ENCODE results near the gene SLC35F3. TPM values are rescaled to one million over a fixed set of nuclear protein-coding genes. Genes with fewer than 3 reads are reported as not detected.

The SLC35F3 gene
- total RNA-seq, 5 donors from 2014 or later (not counting 1 experiment from before 2014, with no cell fraction given): 0.19 to 4.6 (median 1.3) TPM; not detected in 1

DNA sequence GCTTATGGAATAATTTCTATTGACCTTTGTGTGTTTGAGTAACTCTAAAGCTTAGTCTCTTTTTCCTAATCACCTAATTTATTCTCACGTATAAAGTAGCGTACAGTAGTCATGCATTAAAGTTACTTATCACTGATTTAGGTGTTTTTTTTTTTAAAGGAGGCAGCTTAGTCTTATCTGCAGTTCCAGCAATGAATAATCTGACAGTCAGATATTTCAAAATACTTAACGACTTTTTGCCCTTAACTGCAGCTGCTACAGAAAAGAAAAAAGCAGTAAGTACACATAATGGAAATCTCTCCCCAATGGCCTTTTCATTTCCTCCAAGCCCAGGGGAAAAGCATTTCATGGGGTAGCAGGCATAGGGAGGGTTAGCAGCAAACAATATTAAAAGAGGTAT lies 54.6 kb downstream of the SLC35F3 start:
- CTCF ChIA-PET: no interaction called here
- H3K4me3 Mint-ChIP-seq: no peak overlapping the region
- POLR2A ChIA-PET: no interaction called here

GRCh38 chr1:233959971-233960370 lies 55.5 kb downstream of the SLC35F3 start:
- Histone ChIP-seq H3K27ac (ENCODE audit: low read length) (no peak overlapping the region), H3K4me3 (ENCODE audit: control insufficient read depth in 1 of 2, extremely low read depth in 1 of 2, low read length in 1 of 2) (no peak overlapping the region), H3K36me3 (ENCODE audit: control insufficient read depth in 2 of 2, extremely low read depth in 1 of 2, insufficient read depth in 1 of 2, low read length in 1 of 2) (no peaks in the 10 kb centered on the region), H3K4me1 (ENCODE audit: control insufficient read depth in 1 of 2, extremely low read depth in 1 of 2, insufficient read depth in 2 of 2, low read length in 2 of 2) (no peaks in the 10 kb centered on the region), H3K27me3 (replicated peaks in 1 of 2; ENCODE audit: control insufficient read depth in 2 of 2, extremely low read depth in 1 of 2, insufficient read depth in 2 of 2, low read length in 1 of 2) (peaks cover 0 to 11% of the 10 kb centered on the region in 2 experiments), H3K9me3 (no peaks in the 10 kb centered on the region)
- 76% methylated on average over 5 of the region's 6 CpGs for WGBS (ENCODE audit: insufficient coverage)
- H3K4me3 Mint-ChIP-seq: no peak overlapping the region
- no peak overlapping the region for H3K27ac Mint-ChIP-seq
- no peaks in the 10 kb centered on the region for H3K4me1 Mint-ChIP-seq
- peaks cover 9 to 10% of the 10 kb centered on the region in 2 donors for H3K27me3 Mint-ChIP-seq
- no peaks in the 10 kb centered on the region for H3K36me3 Mint-ChIP-seq
- DNase-seq (no peak), ATAC-seq (replicated peaks in 1 of 4) (no peak)
- POLR2A ChIA-PET: no interaction called here
- CTCF ChIA-PET: no interaction called here
- peaks cover 6 to 8% (median 7%) of the 10 kb centered on the region in 3 donors for H3K9me3 Mint-ChIP-seq

More for the DNA sequence above, 54.6 kb downstream of the SLC35F3 start:
- Histone ChIP-seq H3K9me3 (no peaks in the 10 kb centered on the region), H3K27me3 (replicated peaks in 1 of 2; ENCODE audit: control insufficient read depth in 2 of 2, extremely low read depth in 1 of 2, insufficient read depth in 2 of 2, low read length in 1 of 2) (peaks cover 0 to 11% of the 10 kb centered on the region in 2 experiments), H3K4me3 (ENCODE audit: control insufficient read depth in 1 of 2, extremely low read depth in 1 of 2, low read length in 1 of 2) (no peak overlapping the region), H3K4me1 (ENCODE audit: control insufficient read depth in 1 of 2, extremely low read depth in 1 of 2, insufficient read depth in 2 of 2, low read length in 2 of 2) (no peaks in the 10 kb centered on the region), H3K36me3 (ENCODE audit: control insufficient read depth in 2 of 2, extremely low read depth in 1 of 2, insufficient read depth in 1 of 2, low read length in 1 of 2) (no peaks in the 10 kb centered on the region), H3K27ac (ENCODE audit: low read length) (no peak overlapping the region)
- Mint-ChIP-seq H3K27ac (no peak overlapping the region), H3K4me1 (no peaks in the 10 kb centered on the region), H3K9me3 (peaks cover 1 to 7% (median 6%) of the 10 kb centered on the region in 3 donors), H3K36me3 (no peaks in the 10 kb centered on the region), H3K27me3 (peaks cover under 1 to 6% of the 10 kb centered on the region in 2 donors)
- no peak for ATAC-seq (replicated peaks in 1 of 4)
- WGBS (ENCODE audit: insufficient coverage): no CpG with 5 or more reads among the region's 3 CpGs
- DNase-seq: no peak

DNA sequence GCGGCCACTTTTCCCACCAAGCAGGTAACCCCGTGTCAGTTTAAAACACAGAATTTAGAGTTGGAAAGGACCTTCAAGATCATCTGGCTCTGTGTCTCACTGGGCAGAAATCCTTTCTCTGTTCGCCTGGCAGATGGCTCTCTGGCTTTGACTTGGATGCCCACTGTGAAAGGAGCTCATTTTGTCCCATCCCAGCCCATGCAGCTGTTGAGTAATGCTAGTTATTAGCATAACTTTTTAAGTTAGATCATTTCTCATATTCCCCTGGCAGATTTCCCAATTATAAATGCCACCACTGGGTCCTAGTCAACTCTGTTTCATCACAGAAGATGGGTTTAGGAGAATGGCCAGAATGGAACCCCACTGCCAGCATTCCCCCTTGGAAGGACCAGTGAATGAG lies 55.9 kb downstream of the SLC35F3 start:
- Histone ChIP-seq H3K27ac (ENCODE audit: low read length) (no peak overlapping the region), H3K27me3 (replicated peaks in 1 of 2; ENCODE audit: control insufficient read depth in 2 of 2, extremely low read depth in 1 of 2, insufficient read depth in 2 of 2, low read length in 1 of 2) (peaks cover 0 to 11% of the 10 kb centered on the region in 2 experiments), H3K9me3 (no peaks in the 10 kb centered on the region), H3K36me3 (ENCODE audit: control insufficient read depth in 2 of 2, extremely low read depth in 1 of 2, insufficient read depth in 1 of 2, low read length in 1 of 2) (no peaks in the 10 kb centered on the region), H3K4me1 (ENCODE audit: control insufficient read depth in 1 of 2, extremely low read depth in 1 of 2, insufficient read depth in 2 of 2, low read length in 2 of 2) (no peaks in the 10 kb centered on the region), H3K4me3 (ENCODE audit: control insufficient read depth in 1 of 2, extremely low read depth in 1 of 2, low read length in 1 of 2) (no peak overlapping the region)
- WGBS (ENCODE audit: insufficient coverage): 89% methylated on average over 2 of the region's 3 CpGs
- DNase-seq (no peak), ATAC-seq (replicated peaks in 1 of 4) (no peak)
- ChIA-PET CTCF (interaction anchor here in 1 of 2 donors (0.6 kb wide), 1 partner anchor 319 kb away, joined by 3 read pairs; no protein-coding TSS in a partner anchor), POLR2A (interaction anchor here in 1 of 2 donors (0.6 kb wide), 1 partner anchor 21 kb away, joined by 3 read pairs; no protein-coding TSS in a partner anchor)
- Mint-ChIP-seq H3K27ac (no peak overlapping the region), H3K9me3 (peaks cover 6 to 8% (median 7%) of the 10 kb centered on the region in 3 donors), H3K4me3 (no peak overlapping the region), H3K4me1 (no peaks in the 10 kb centered on the region), H3K27me3 (peaks cover 9 to 10% of the 10 kb centered on the region in 2 donors), H3K36me3 (no peaks in the 10 kb centered on the region)

GRCh38 chr1:233962878-233963277 lies 58.4 kb downstream of the SLC35F3 start:
- Histone ChIP-seq H3K4me1 (ENCODE audit: control insufficient read depth in 1 of 2, extremely low read depth in 1 of 2, insufficient read depth in 2 of 2, low read length in 2 of 2) (no peaks in the 10 kb centered on the region), H3K27ac (ENCODE audit: low read length) (no peak overlapping the region), H3K9me3 (no peaks in the 10 kb centered on the region), H3K36me3 (ENCODE audit: control insufficient read depth in 2 of 2, extremely low read depth in 1 of 2, insufficient read depth in 1 of 2, low read length in 1 of 2) (no peaks in the 10 kb centered on the region), H3K4me3 (ENCODE audit: control insufficient read depth in 1 of 2, extremely low read depth in 1 of 2, low read length in 1 of 2) (no peak overlapping the region), H3K27me3 (replicated peaks in 1 of 2; ENCODE audit: control insufficient read depth in 2 of 2, extremely low read depth in 1 of 2, insufficient read depth in 2 of 2, low read length in 1 of 2) (peaks cover 0 to 11% of the 10 kb centered on the region in 2 experiments)
- Mint-ChIP-seq H3K4me1 (no peaks in the 10 kb centered on the region), H3K27ac (no peak overlapping the region), H3K9me3 (peaks cover 5 to 9% (median 8%) of the 10 kb centered on the region in 3 donors), H3K4me3 (no peak overlapping the region), H3K36me3 (no peaks in the 10 kb centered on the region), H3K27me3 (peaks cover 9 to 10% of the 10 kb centered on the region in 2 donors)
- ATAC-seq (replicated peaks in 1 of 4) (no peak), DNase-seq (no peak)
- ChIA-PET CTCF (interaction anchor here in 1 of 2 donors (0.6 kb wide), 1 partner anchor 99 kb away, joined by 4 read pairs; no protein-coding TSS in a partner anchor), POLR2A (no interaction called here)
- WGBS (ENCODE audit: insufficient coverage): 100% methylated on average over 1 of the region's 3 CpGs

- Histone ChIP-seq H3K36me3 (ENCODE audit: control insufficient read depth in 2 of 2, extremely low read depth in 1 of 2, insufficient read depth in 1 of 2, low read length in 1 of 2) (no peaks in the 10 kb centered on the region), H3K9me3 (no peaks in the 10 kb centered on the region), H3K4me1 (ENCODE audit: control insufficient read depth in 1 of 2, extremely low read depth in 1 of 2, insufficient read depth in 2 of 2, low read length in 2 of 2) (no peaks in the 10 kb centered on the region), H3K27ac (ENCODE audit: low read length) (no peak overlapping the region), H3K27me3 (replicated peaks in 1 of 2; ENCODE audit: control insufficient read depth in 2 of 2, extremely low read depth in 1 of 2, insufficient read depth in 2 of 2, low read length in 1 of 2) (peaks cover 0 to 16% of the 10 kb centered on the region in 2 experiments), H3K4me3 (ENCODE audit: control insufficient read depth in 1 of 2, extremely low read depth in 1 of 2, low read length in 1 of 2) (no peak overlapping the region)
- no peak for ATAC-seq (replicated peaks in 1 of 4)
- Mint-ChIP-seq H3K4me3 (no peak overlapping the region), H3K27ac (no peak overlapping the region), H3K9me3 (peaks cover 0 to 8% (median 3%) of the 10 kb centered on the region in 3 donors), H3K4me1 (no peaks in the 10 kb centered on the region), H3K27me3 (peaks cover 12 to 21% of the 10 kb centered on the region in 2 donors), H3K36me3 (no peaks in the 10 kb centered on the region)
- POLR2A ChIA-PET: no interaction called here
- no peak for DNase-seq
- CTCF ChIA-PET: no interaction called here
Measured at GRCh38 chr1:233965856-233966255, 61.4 kb downstream of the SLC35F3 start.

GRCh38 chr1:233971753-233972152 lies 67.3 kb downstream of the SLC35F3 start:
- H3K27me3 Mint-ChIP-seq: peaks cover 4 to 11% of the 10 kb centered on the region in 2 donors
- no peak overlapping the region for H3K4me3 ChIP-seq (ENCODE audit: control insufficient read depth in 1 of 2, extremely low read depth in 1 of 2, low read length in 1 of 2)
- no peak overlapping the region for H3K27ac Mint-ChIP-seq
- ChIA-PET POLR2A (no interaction called here), CTCF (no interaction called here)
- no peak for DNase-seq
- no peaks in the 10 kb centered on the region for H3K4me1 ChIP-seq (ENCODE audit: control insufficient read depth in 1 of 2, extremely low read depth in 1 of 2, insufficient read depth in 2 of 2, low read length in 2 of 2)
- H3K4me3 Mint-ChIP-seq: no peak overlapping the region
- H3K27ac ChIP-seq (ENCODE audit: low read length): no peak overlapping the region
- H3K9me3 Mint-ChIP-seq: no peaks in the 10 kb centered on the region
- H3K4me1 Mint-ChIP-seq: no peaks in the 10 kb centered on the region
- H3K9me3 ChIP-seq: no peaks in the 10 kb centered on the region
- H3K36me3 Mint-ChIP-seq: no peaks in the 10 kb centered on the region
- WGBS (ENCODE audit: insufficient coverage): 94% methylated on average over 3 of the region's 7 CpGs
- peaks cover 0 to 5% of the 10 kb centered on the region in 2 experiments for H3K27me3 ChIP-seq (replicated peaks in 1 of 2; ENCODE audit: control insufficient read depth in 2 of 2, extremely low read depth in 1 of 2, insufficient read depth in 2 of 2, low read length in 1 of 2)
- no peak for ATAC-seq (replicated peaks in 1 of 4)
- no peaks in the 10 kb centered on the region for H3K36me3 ChIP-seq (ENCODE audit: control insufficient read depth in 2 of 2, extremely low read depth in 1 of 2, insufficient read depth in 1 of 2, low read length in 1 of 2)

DNA sequence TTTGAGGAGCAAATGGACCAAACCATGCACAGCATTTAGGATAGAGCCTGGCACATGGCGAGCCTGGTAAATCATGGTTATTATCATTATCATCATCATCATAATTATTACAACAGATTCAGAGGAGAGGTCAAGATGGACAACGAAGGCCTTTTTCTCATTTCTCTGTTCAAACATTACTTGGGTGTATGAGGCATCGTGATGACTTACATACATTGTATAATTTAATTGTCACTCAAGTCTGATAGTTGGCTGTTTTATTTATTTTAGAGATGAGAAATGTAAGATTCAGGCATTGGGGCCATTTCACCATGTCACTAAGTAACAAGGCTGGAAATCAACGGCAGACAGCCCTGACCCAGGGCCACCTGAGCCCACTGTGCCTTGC lies 68.1 kb downstream of the SLC35F3 start:
- H3K9me3 Mint-ChIP-seq: no peaks in the 10 kb centered on the region
- DNase-seq (no peak), ATAC-seq (replicated peaks in 1 of 4) (no peak)
- H3K27me3 Mint-ChIP-seq: peaks cover 4 to 13% of the 10 kb centered on the region in 2 donors
- ChIA-PET CTCF (no interaction called here), POLR2A (no interaction called here)
- no peak overlapping the region for H3K4me3 Mint-ChIP-seq
- no peak overlapping the region for H3K4me3 ChIP-seq (ENCODE audit: control insufficient read depth in 1 of 2, extremely low read depth in 1 of 2, low read length in 1 of 2)
- WGBS (ENCODE audit: insufficient coverage): 100% methylated on average over 1 of the region's 4 CpGs
- no peaks in the 10 kb centered on the region for H3K4me1 Mint-ChIP-seq
- no peaks in the 10 kb centered on the region for H3K4me1 ChIP-seq (ENCODE audit: control insufficient read depth in 1 of 2, extremely low read depth in 1 of 2, insufficient read depth in 2 of 2, low read length in 2 of 2)
- H3K27ac Mint-ChIP-seq: no peak overlapping the region
- H3K27ac ChIP-seq (ENCODE audit: low read length): no peak overlapping the region
- H3K36me3 Mint-ChIP-seq: no peaks in the 10 kb centered on the region
- H3K9me3 ChIP-seq: no peaks in the 10 kb centered on the region
- H3K36me3 ChIP-seq (ENCODE audit: control insufficient read depth in 2 of 2, extremely low read depth in 1 of 2, insufficient read depth in 1 of 2, low read length in 1 of 2): no peaks in the 10 kb centered on the region
- peaks cover 0 to 5% of the 10 kb centered on the region in 2 experiments for H3K27me3 ChIP-seq (replicated peaks in 1 of 2; ENCODE audit: control insufficient read depth in 2 of 2, extremely low read depth in 1 of 2, insufficient read depth in 2 of 2, low read length in 1 of 2)
